Endodermal cell (in vitro differentiated cells): ENCODE measurements around the gene MBD6. TPM values are rescaled to one million over a fixed set of nuclear protein-coding genes. Genes with fewer than 3 reads are reported as not detected.
"Not testable (repeated sequence)": the region's sequence is repeated elsewhere in the genome, so short reads cannot be mapped to it uniquely, and the experiment has no call there.

ENCODE experiments used
- DNase-seq: peaks from one replicate; pipeline ENCODE4 v3.0.0-alpha.2; 2017
- H3K27ac ChIP-seq: 2 replicates; pipeline ENCODE4 v1.5.1; 2013; ENCODE audit warnings: mild to moderate bottlenecking, low read depth, low read length, moderate library complexity
- H3K27me3 ChIP-seq: 2 replicates; pipeline ENCODE4 v1.6.1; 2013; ENCODE audit warnings: mild to moderate bottlenecking, low read length, moderate library complexity; ENCODE audit not compliant: insufficient read depth, control insufficient read depth, poor library complexity, severe bottlenecking
- H3K36me3 ChIP-seq: 2 replicates; pipeline ENCODE4 v1.7.0; 2013; ENCODE audit warnings: mild to moderate bottlenecking, low read length, moderate library complexity; ENCODE audit not compliant: control insufficient read depth, insufficient read depth
- H3K4me1 ChIP-seq: one replicate; pipeline ENCODE4 v1.7.0; 2013; ENCODE audit warnings: low read length; ENCODE audit not compliant: control insufficient read depth, insufficient read depth
- H3K4me3 ChIP-seq: 2 replicates; pipeline ENCODE4 v1.5.1; 2013; ENCODE audit warnings: mild to moderate bottlenecking, low read length, moderate library complexity
- H3K9ac ChIP-seq: 2 replicates; pipeline ENCODE4 v1.6.1; 2013; ENCODE audit warnings: mild to moderate bottlenecking, low read length, moderate library complexity; ENCODE audit not compliant: poor library complexity, severe bottlenecking; ENCODE audit errors: extremely low read depth
- H3K9me3 ChIP-seq: 2 replicates; pipeline ENCODE4 v1.6.1; 2013; ENCODE audit warnings: mild to moderate bottlenecking, low read length, moderate library complexity; ENCODE audit not compliant: control insufficient read depth
- H3K27ac Mint-ChIP-seq: 2 replicates; pipeline ENCODE4 v1.8.0; 2020; ENCODE audit warnings: mixed read lengths
- H3K27me3 Mint-ChIP-seq: 2 replicates; pipeline ENCODE4 v1.8.0; 2021; ENCODE audit warnings: mild to moderate bottlenecking, mixed read lengths; ENCODE audit not compliant: insufficient read depth
- H3K36me3 Mint-ChIP-seq: 2 replicates; pipeline ENCODE4 v1.8.0; 2020; ENCODE audit warnings: low read depth, mixed read lengths
- H3K4me1 Mint-ChIP-seq: 2 replicates; pipeline ENCODE4 v1.8.0; 2020; ENCODE audit warnings: mixed read lengths
- H3K4me3 Mint-ChIP-seq: 2 replicates; pipeline ENCODE4 v1.8.0; 2020; ENCODE audit warnings: mild to moderate bottlenecking, moderate library complexity, mixed read lengths
- H3K9me3 Mint-ChIP-seq: 2 replicates; pipeline ENCODE4 v1.8.0; 2020; ENCODE audit warnings: mild to moderate bottlenecking, mixed read lengths
- WGBS, 2 experiments: methylation state at CpG; one replicate each; pipeline versions ENCODE4 v1.1.5 to v1.1.7; 2013; ENCODE audit warnings: missing lambda C conversion rate in 2 of 2, mixed read lengths in 1 of 2; ENCODE audit not compliant: insufficient coverage in 1 of 2, insufficient read length in 1 of 2; 5-methylcytosine and 5-hydroxymethylcytosine counted together
- total RNA-seq, 2 donors: library from RNA; stranded (reverse); fragmentation: NEBNext Ultra II Directional in 1 of 2; extraction: Animal tissue kit (Norgen Biotek cat#: 25700) in 1 of 2; gene quantifications; 2 replicates in 1 of 2; 3 replicates in 1 of 2; pipeline ENCODE4 v1.2.1, GENCODE V29; 2021
- TF ChIP-seq, protein P1 (sequence below): fragments of 200-600 bp; sonication (generic); conservative IDR thresholded peaks from 2 replicates; pipeline ENCODE4 v1.5.0; 2021; ENCODE audit warnings: antibody characterized with exemption, mild to moderate bottlenecking

MBD6 gene
- total RNA-seq, 2 donors from 2014 or later = 49.2 to 88.2 TPM

DNA sequence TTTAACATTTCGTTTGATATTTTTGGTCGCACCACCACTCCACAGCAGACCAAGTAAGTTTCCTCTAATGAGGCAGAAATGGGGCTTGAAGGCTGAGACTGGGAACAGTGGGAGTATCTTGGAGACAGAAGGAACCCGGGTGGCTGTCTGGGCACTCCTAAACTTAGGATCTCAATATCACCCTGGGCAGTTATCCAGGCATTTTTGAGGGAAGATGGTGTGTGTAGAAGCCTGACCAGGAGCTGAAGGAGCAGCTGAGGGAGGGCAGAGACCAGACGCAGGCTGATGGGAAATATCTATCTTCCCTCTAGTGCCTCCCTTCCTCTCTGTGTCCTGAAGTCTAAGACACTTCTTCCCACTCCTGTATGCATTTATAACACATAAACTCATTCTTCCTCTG is 24.1 kb upstream of the MBD6 start:
- Mint-ChIP-seq H3K36me3 (peaks cover 87% of the 10 kb centered on the region), H3K27ac (no peak overlapping the region)
- TF ChIP-seq, protein P1, sequence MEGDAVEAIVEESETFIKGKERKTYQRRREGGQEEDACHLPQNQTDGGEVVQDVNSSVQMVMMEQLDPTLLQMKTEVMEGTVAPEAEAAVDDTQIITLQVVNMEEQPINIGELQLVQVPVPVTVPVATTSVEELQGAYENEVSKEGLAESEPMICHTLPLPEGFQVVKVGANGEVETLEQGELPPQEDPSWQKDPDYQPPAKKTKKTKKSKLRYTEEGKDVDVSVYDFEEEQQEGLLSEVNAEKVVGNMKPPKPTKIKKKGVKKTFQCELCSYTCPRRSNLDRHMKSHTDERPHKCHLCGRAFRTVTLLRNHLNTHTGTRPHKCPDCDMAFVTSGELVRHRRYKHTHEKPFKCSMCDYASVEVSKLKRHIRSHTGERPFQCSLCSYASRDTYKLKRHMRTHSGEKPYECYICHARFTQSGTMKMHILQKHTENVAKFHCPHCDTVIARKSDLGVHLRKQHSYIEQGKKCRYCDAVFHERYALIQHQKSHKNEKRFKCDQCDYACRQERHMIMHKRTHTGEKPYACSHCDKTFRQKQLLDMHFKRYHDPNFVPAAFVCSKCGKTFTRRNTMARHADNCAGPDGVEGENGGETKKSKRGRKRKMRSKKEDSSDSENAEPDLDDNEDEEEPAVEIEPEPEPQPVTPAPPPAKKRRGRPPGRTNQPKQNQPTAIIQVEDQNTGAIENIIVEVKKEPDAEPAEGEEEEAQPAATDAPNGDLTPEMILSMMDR = no peak

DNA sequence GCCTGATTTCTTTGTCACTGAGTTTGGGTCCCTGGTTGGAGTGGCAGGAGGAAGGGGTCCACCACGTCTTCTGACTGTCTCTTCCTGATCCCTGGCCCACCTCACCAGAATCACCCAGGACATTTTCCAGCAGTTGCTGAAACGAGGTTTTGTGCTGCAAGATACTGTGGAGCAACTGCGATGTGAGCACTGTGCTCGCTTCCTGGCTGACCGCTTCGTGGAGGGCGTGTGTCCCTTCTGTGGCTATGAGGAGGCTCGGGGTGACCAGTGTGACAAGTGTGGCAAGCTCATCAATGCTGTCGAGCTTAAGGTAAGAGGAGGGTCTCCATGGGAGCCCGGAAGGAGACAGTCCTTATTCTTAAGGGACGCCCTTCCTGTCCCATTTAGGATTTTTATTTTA is 22.4 kb upstream of the MBD6 start:
- TF ChIP-seq, protein P1 = no peak
- Histone ChIP-seq H3K4me1 (no peaks in the 10 kb centered on the region), H3K9ac (no peak overlapping the region), H3K36me3 (peaks cover 89% of the 10 kb centered on the region), H3K9me3 (peaks cover 32% of the 10 kb centered on the region), H3K4me3 (no peak overlapping the region), H3K27ac (no peak overlapping the region), H3K27me3 (no peaks in the 10 kb centered on the region)
- H3K4me1 Mint-ChIP-seq = no peaks in the 10 kb centered on the region
- H3K27ac Mint-ChIP-seq = no peak overlapping the region
- no peak for DNase-seq
- WGBS, 2 experiments = 95 to 96% methylated on average over 10 to 11 of the region's 11 CpGs
- peaks cover 19% of the 10 kb centered on the region for H3K9me3 Mint-ChIP-seq
- H3K36me3 Mint-ChIP-seq = peaks cover 93% of the 10 kb centered on the region
- no peaks in the 10 kb centered on the region for H3K27me3 Mint-ChIP-seq
- no peak overlapping the region for H3K4me3 Mint-ChIP-seq

More for the DNA sequence above, 24.1 kb upstream of the MBD6 start:
- H3K36me3 ChIP-seq = peaks cover 78% of the 10 kb centered on the region
- peaks cover 15% of the 10 kb centered on the region for H3K9me3 Mint-ChIP-seq
- peaks cover 19% of the 10 kb centered on the region for H3K9me3 ChIP-seq
- H3K4me1 ChIP-seq = no peaks in the 10 kb centered on the region
- no peaks in the 10 kb centered on the region for H3K4me1 Mint-ChIP-seq
- no peak overlapping the region for H3K9ac ChIP-seq
- H3K27ac ChIP-seq = no peak overlapping the region
- H3K4me3 Mint-ChIP-seq = no peak overlapping the region
- no peak overlapping the region for H3K4me3 ChIP-seq
- H3K27me3 ChIP-seq = no peaks in the 10 kb centered on the region
- H3K27me3 Mint-ChIP-seq = no peaks in the 10 kb centered on the region
- no peak for DNase-seq
- WGBS, 2 experiments = 83 to 93% methylated on average over 3 to 4 of the region's 4 CpGs

DNA sequence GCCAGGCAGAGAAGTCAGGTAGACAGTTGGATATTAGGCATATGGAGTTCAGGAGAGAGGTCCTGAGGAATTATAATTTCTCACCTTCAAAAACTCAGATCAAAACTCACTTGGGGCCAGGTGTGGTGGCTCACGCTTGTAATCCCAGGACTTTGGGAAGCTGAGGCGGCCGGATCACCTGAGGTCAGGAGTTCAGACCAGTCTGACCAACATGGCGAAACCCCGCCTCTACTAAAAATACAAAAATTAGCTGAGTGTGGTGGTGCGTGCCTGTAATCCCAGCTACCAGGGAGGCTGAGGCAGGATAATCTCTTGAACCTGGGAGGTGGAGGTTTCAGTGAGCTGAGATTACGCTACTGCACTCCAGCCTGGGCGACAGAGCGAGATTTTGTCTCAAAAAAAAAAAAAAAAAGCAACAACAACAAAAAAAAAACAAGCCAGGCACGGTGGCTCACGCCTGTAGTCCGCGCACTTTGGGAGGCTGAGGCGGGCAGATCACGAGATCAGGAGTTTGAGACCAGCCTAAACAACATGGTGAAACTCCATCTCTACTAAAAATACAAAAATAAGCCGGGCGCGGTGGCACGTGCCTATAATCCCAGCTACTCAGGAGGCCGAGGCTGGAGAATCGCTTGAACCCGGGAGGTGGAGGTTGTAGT is 20.2 kb upstream of the MBD6 start:
- peaks cover 24% of the 10 kb centered on the region for H3K9me3 Mint-ChIP-seq
- WGBS, 2 experiments = 97 to 99% methylated on average over 11 to 21 of the region's 22 CpGs
- H3K27ac Mint-ChIP-seq, H3K27me3 ChIP-seq, H3K4me3 Mint-ChIP-seq, H3K4me1 ChIP-seq, DNase-seq, H3K9ac ChIP-seq, H3K27ac ChIP-seq, H3K27me3 Mint-ChIP-seq, H3K4me3 ChIP-seq, H3K4me1 Mint-ChIP-seq: not testable (repeated sequence)
- Histone ChIP-seq H3K36me3 (peaks cover 86% of the 10 kb centered on the region), H3K9me3 (peaks cover 47% of the 10 kb centered on the region)
- peaks cover 86% of the 10 kb centered on the region for H3K36me3 Mint-ChIP-seq

DNA sequence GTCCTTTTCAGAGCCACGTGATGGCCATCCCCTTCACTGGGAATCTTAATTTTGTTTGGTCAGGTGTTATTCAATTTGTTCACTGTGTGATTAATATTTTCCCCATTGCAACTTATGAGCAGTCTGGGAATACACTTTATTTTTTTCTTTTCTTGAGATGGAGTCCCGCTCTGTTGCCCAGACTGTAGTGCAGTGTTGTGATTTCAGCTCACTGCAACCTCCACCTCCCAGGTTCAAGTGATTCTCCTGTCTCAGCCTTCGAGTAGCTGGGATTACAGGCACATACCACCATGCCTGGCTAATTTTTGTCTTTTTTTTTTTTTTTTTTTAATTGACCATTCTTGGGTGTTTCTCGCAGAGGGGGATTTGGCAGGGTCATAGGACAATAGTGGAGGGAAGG is 16.1 kb upstream of the MBD6 start:
- not testable (repeated sequence) for H3K27me3 ChIP-seq, H3K4me1 Mint-ChIP-seq, H3K27ac ChIP-seq, H3K27me3 Mint-ChIP-seq, H3K4me3 Mint-ChIP-seq, DNase-seq, H3K9ac ChIP-seq, H3K4me1 ChIP-seq, H3K27ac Mint-ChIP-seq, H3K4me3 ChIP-seq
- H3K36me3 ChIP-seq = peaks cover 79% of the 10 kb centered on the region
- H3K9me3 ChIP-seq = peaks cover 33% of the 10 kb centered on the region
- Mint-ChIP-seq H3K9me3 (peaks cover 39% of the 10 kb centered on the region), H3K36me3 (peaks cover 82% of the 10 kb centered on the region)
- 92 to 100% methylated on average over 2 to 3 of the region's 4 CpGs for WGBS, 2 experiments

DNA sequence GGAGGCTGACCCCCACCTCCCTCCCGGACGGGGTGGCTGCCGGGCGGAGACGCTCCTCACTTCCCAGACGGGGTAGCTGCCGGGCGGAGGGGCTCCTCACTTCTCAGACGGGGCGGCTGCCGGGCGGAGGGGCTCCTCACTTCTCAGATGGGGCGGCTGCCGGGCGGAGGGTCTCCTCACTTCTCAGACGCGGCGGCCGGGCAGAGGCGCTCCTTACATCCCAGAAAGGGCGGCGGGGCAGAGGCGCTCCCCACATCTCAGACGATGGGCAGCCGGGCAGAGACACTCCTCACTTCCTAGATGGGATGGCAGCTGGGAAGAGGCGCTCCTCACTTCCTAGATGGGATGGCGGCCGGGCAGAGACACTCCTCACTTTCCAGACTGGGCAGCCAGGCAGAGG is 14.8 kb upstream of the MBD6 start:
- 96% methylated on average over 5 of the region's 28 CpGs; no CpG with 5 or more reads in 1 of the 2 experiments for WGBS, 2 experiments
- not testable (repeated sequence) for H3K27me3 Mint-ChIP-seq, H3K4me3 ChIP-seq, H3K27ac ChIP-seq, H3K9ac ChIP-seq, DNase-seq, H3K4me1 Mint-ChIP-seq, H3K27ac Mint-ChIP-seq, H3K4me3 Mint-ChIP-seq, H3K27me3 ChIP-seq, H3K4me1 ChIP-seq
- peaks cover 84% of the 10 kb centered on the region for H3K36me3 Mint-ChIP-seq
- H3K9me3 Mint-ChIP-seq = peaks cover 39% of the 10 kb centered on the region
- H3K9me3 ChIP-seq = peaks cover 28% of the 10 kb centered on the region
- H3K36me3 ChIP-seq = peaks cover 80% of the 10 kb centered on the region
